ENCODE measurements around the gene ABI3BP. TPM values are rescaled to one million over a fixed set of nuclear protein-coding genes. Genes with fewer than 3 reads are reported as not detected.
A peak's percentile ranks its signal among the peaks of the same experiment; 100 is the strongest.

Gene ABI3BP
- total and polyA plus RNA-seq, 11 donors: 7.8 to 96.6 (median 26.4) TPM

DNA sequence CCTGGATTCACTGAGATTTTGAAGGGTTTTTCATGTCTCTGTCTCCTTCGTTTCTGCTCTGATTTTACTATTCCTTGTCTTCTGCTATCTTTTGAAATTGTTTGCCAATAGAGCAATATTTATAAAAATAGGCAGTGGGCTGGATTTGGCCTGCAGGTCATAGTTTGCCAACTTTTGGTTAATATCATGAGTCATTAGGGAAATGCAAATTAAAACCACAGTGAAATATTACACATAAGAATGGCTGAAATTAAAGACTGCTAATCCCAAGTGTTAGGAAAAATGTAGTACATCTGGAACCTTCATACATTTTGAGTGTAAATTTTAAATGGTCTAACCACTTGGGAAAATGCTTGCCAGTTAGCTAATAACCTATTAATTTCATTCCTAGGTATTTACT lies 56.3 kb downstream of the ABI3BP start:
- H3K4me3 ChIP-seq: no peak overlapping the region
- intact Hi-C loops (cut with DNase I): no loop called here
- H3K27ac ChIP-seq: no peak overlapping the region
- no peaks in the 10 kb centered on the region for H3K27me3 ChIP-seq
- H3K4me1 ChIP-seq: peaks cover 0 to 4% (median 0%) of the 10 kb centered on the region in 12 donors
- H3K36me3 ChIP-seq: no peaks in the 10 kb centered on the region
- ATAC-seq: no peak
- TF ChIP-seq, protein P1, sequence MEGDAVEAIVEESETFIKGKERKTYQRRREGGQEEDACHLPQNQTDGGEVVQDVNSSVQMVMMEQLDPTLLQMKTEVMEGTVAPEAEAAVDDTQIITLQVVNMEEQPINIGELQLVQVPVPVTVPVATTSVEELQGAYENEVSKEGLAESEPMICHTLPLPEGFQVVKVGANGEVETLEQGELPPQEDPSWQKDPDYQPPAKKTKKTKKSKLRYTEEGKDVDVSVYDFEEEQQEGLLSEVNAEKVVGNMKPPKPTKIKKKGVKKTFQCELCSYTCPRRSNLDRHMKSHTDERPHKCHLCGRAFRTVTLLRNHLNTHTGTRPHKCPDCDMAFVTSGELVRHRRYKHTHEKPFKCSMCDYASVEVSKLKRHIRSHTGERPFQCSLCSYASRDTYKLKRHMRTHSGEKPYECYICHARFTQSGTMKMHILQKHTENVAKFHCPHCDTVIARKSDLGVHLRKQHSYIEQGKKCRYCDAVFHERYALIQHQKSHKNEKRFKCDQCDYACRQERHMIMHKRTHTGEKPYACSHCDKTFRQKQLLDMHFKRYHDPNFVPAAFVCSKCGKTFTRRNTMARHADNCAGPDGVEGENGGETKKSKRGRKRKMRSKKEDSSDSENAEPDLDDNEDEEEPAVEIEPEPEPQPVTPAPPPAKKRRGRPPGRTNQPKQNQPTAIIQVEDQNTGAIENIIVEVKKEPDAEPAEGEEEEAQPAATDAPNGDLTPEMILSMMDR (IDR thresholded peaks at IDR 0.05): no peak
- no peak for TF ChIP-seq POLR2A (IDR thresholded peaks at IDR 0.05)
- H3K9me3 ChIP-seq: peaks cover 0 to 15% (median 0%) of the 10 kb centered on the region in 12 donors
- no peak for DNase-seq
- 55 to 67% (median 59%) methylated on average over 1 of the region's 1 CpG for WGBS, 4 donors

DNA sequence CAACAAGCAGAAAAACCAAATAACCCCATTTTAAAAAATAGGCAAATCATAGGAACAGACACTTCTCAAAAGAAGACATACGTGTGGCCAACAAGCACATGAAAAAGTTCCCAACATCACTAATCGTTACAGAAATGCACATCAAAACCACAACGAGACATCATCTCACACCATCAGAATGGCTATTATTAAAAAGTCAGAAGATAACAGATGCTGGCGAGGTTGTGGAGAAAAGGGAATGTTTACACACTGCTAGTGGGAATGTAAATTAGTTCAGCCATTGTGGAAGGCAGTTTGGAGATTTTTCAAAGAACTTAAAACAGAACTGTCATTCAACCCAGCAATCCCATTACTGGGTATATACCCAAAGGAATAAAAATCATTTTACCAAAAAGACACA lies 60.7 kb downstream of the ABI3BP start:
- 70 to 81% (median 77%) methylated on average over 4 of the region's 4 CpGs for WGBS, 4 donors
- Histone ChIP-seq H3K27me3 (no peaks in the 10 kb centered on the region), H3K4me1 (no peaks in the 10 kb centered on the region), H3K36me3 (no peaks in the 10 kb centered on the region), H3K9me3 (peaks cover 0 to 18% (median 0%) of the 10 kb centered on the region in 12 donors), H3K27ac (no peak overlapping the region), H3K4me3 (no peak overlapping the region)
- DNase-seq (no peak), ATAC-seq (no peak)
- TF ChIP-seq, protein P1 (IDR thresholded peaks at IDR 0.05): no peak
- TF ChIP-seq POLR2A (IDR thresholded peaks at IDR 0.05): no peak
- intact Hi-C loops (cut with DNase I): no loop called here

DNA sequence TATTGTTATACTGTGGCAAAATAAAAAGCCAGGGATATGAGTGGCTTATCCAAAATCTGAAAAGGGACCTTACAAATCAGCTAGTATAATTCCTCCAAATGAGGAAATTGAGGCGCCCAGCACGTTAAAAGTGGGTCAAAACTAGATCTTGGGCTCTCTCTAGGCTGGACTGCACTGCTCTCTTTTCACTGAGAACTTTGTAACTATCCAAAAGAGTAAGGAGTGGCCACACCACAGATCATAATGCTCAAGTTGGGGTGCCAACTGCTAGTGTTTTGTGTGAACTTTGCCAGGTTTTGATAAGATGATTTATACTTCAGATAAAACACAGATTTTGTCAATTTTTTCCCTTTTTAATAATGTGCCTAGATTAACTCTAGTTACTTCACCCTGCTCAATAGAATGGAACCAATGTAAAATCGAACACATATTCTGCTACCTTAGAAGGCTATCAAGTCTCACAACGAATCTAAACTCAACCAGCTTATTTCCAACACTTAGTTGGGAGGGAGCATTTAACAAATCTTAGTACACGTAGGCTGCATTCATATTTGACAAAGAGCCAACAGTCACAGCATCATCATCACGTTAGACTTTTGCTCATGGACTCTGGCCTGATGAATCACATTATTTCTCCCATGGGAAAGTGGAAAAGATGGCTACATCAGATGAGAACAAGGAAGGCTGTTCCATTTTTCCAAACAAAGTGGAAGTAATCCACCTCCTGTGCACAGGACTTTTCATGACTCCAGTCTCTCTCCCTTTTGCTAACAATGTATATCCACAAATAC lies 64.4 kb downstream of the ABI3BP start:
- Histone ChIP-seq H3K36me3 (no peaks in the 10 kb centered on the region), H3K4me3 (no peak overlapping the region), H3K27ac (peak overlapping the region in 7 of 12 donors; percentile 8 to 33 (median 26)), H3K4me1 (no peaks in the 10 kb centered on the region), H3K9me3 (peaks cover 0 to 11% (median 0%) of the 10 kb centered on the region in 12 donors), H3K27me3 (no peaks in the 10 kb centered on the region)
- ATAC-seq: peak in 3 of 4 donors; percentile 68 to 91 (median 77)
- TF ChIP-seq, protein P1 (IDR thresholded peaks at IDR 0.05): no peak
- no peak for TF ChIP-seq POLR2A (IDR thresholded peaks at IDR 0.05)
- intact Hi-C loops (cut with DNase I): no loop called here
- DNase-seq: peak in 1 of 5 donors; percentile 16
- whole genome bisulfite sequencing, 4 donors: 56 to 66% (median 62%) methylated on average over 6 of the region's 6 CpGs

DNA sequence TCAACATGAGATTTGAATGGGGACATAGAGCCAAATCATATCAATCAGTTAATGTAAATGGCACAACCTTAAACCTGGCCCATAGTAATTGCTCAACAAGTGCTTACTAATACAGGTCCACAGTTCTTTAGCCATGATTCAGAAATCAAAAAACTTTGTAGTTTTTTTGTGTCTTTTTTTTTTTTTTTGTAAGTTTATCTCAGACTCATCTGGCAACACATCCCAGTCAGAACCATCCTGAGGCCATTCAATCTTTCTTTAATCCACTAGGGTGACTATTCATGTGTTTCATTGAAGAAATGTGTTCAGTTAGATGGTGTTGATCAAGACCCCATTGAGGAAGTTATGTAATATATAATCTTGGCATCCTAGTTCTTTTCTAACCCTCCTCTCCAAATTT lies 65.4 kb downstream of the ABI3BP start:
- Histone ChIP-seq H3K36me3 (no peaks in the 10 kb centered on the region), H3K27ac (no peak overlapping the region), H3K4me3 (no peak overlapping the region), H3K27me3 (no peaks in the 10 kb centered on the region), H3K9me3 (peaks cover 0 to 11% (median 0%) of the 10 kb centered on the region in 12 donors), H3K4me1 (no peaks in the 10 kb centered on the region)
- DNase-seq (no peak), ATAC-seq (no peak)
- intact Hi-C loops (cut with DNase I): no loop called here
- TF ChIP-seq, protein P1 (IDR thresholded peaks at IDR 0.05): no peak
- TF ChIP-seq POLR2A (IDR thresholded peaks at IDR 0.05): no peak
